Keratinocyte (primary cell): Measurements from ENCODE around the gene HS3ST3A1. TPM values are rescaled to one million over a fixed set of nuclear protein-coding genes. Genes with fewer than 3 reads are reported as not detected.

Experiments
- DNase-seq: peaks from one replicate; pipeline ENCODE4 v3.0.0-alpha.2; 2011; ENCODE audit warnings: low read depth, missing footprints, low spot score
- FAIRE-seq: peaks from 2 replicates; lab custom pipeline; 2011; peaks lifted over from hg19 to GRCh38; lab: Jason Lieb, UNC
- H2AFZ ChIP-seq: 2 replicates; pipeline ENCODE4 v1.6.0; 2012; ENCODE audit warnings: low read length, control low read depth, inconsistent platforms; ENCODE audit not compliant: control insufficient read depth
- H3K27ac ChIP-seq: 2 replicates; pipeline ENCODE4 v1.5.1; 2011; ENCODE audit warnings: low read length; ENCODE audit not compliant: control insufficient read depth, insufficient read depth
- H3K27me3 ChIP-seq: 3 replicates; pipeline ENCODE4 v1.6.0; 2011; ENCODE audit warnings: low read length; ENCODE audit not compliant: control insufficient read depth, insufficient read depth; ENCODE audit errors: extremely low read depth
- H3K36me3 ChIP-seq, 2 experiments: 2 replicates in 1 of 2; 3 replicates in 1 of 2; pipeline ENCODE4 v1.5.1; 2011; ENCODE audit warnings: low read length in 2 of 2, mild to moderate bottlenecking in 1 of 2; ENCODE audit not compliant: control insufficient read depth in 2 of 2, insufficient read depth in 2 of 2; ENCODE audit errors: extremely low read depth in 1 of 2
- H3K4me1 ChIP-seq: 3 replicates; pipeline ENCODE4 v1.5.1; 2011; ENCODE audit warnings: low read length; ENCODE audit not compliant: control insufficient read depth, insufficient read depth; ENCODE audit errors: extremely low read depth
- H3K4me2 ChIP-seq: 3 replicates; pipeline ENCODE4 v1.6.0; 2011; ENCODE audit warnings: low read depth, low read length; ENCODE audit not compliant: control insufficient read depth, insufficient read depth; ENCODE audit errors: extremely low read depth
- H3K4me3 ChIP-seq, 3 experiments: fragments of 200-600 bp in 1 of 3; sonication (generic) in 1 of 3; 2 replicates in 2 of 3; 3 replicates in 1 of 3; pipeline ENCODE4 v1.5.1; 2011 to 2016; ENCODE audit warnings: low read length in 3 of 3, mild to moderate bottlenecking in 3 of 3, control low read depth in 2 of 3, inconsistent platforms in 1 of 3, low read depth in 1 of 3, mixed read lengths in 1 of 3, mixed run types in 1 of 3, moderate library complexity in 1 of 3; ENCODE audit not compliant: control insufficient read depth in 2 of 3, insufficient read depth in 2 of 3; ENCODE audit errors: extremely low read depth in 1 of 3
- H3K79me2 ChIP-seq: 2 replicates; pipeline ENCODE4 v1.6.0; 2012; ENCODE audit warnings: low read length; ENCODE audit not compliant: control insufficient read depth, insufficient read depth
- H3K9ac ChIP-seq: 3 replicates; pipeline ENCODE4 v1.6.0; 2011; ENCODE audit warnings: low read length; ENCODE audit not compliant: control insufficient read depth, insufficient read depth; ENCODE audit errors: extremely low read depth
- H3K9me1 ChIP-seq: 3 replicates; pipeline ENCODE4 v1.6.0; 2011; ENCODE audit warnings: low read length; ENCODE audit not compliant: control insufficient read depth, insufficient read depth; ENCODE audit errors: extremely low read depth
- H3K9me3 ChIP-seq: 2 replicates; pipeline ENCODE4 v1.5.1; 2012; ENCODE audit warnings: low read depth, low read length; ENCODE audit not compliant: control insufficient read depth
- H4K20me1 ChIP-seq: 3 replicates; pipeline ENCODE4 v1.6.0; 2011; ENCODE audit warnings: low read length; ENCODE audit not compliant: control insufficient read depth, insufficient read depth; ENCODE audit errors: extremely low read depth
- CTCF ChIP-seq, 3 experiments: IDR thresholded peaks in 1 of 3; conservative IDR thresholded peaks in 1 of 3; optimal IDR thresholded peaks in 1 of 3; 2 replicates in 2 of 3; 3 replicates in 1 of 3; pipeline versions ENCODE3 to v1.5.1; 2011; ENCODE audit warnings: low read length in 3 of 3, mild to moderate bottlenecking in 3 of 3, moderate library complexity in 2 of 3, control low read depth in 1 of 3, inconsistent platforms in 1 of 3; ENCODE audit not compliant: insufficient read depth in 2 of 3; ENCODE audit errors: extremely low read depth in 1 of 3
- EZH2 ChIP-seq: IDR thresholded peaks from one replicate; pipeline ENCODE4 v1.6.1; 2012; ENCODE audit warnings: inconsistent platforms, mild to moderate bottlenecking, low read length, moderate library complexity
- dilution Hi-C: fragments of 300-500 bp; cut with MboI; formaldehyde crosslinking; loops from one replicate; pipeline ENCODE4 v1.7.0; 2020; ENCODE audit warnings: low sequenced_read_pairs; ENCODE audit not compliant: extremely low pct_ligation_motif_present
- polyA plus RNA-seq, 5 experiments: library from polyadenylated mRNA; depleted of rRNA in 3 of 5; stranded (reverse) in 3 of 5; stranded (forward) in 1 of 5; unstranded in 1 of 5; fragments of >200 nt; gene quantifications; 1 replicate in 1 of 5; 2 replicates in 3 of 5; 3 replicates in 1 of 5; pipeline versions ENCODE4 v1.2.1 to v1.2.3, GENCODE V29; 2011 to 2012; ENCODE audit warnings: missing spikeins in 2 of 5, low read depth in 1 of 5, low replicate concordance in 1 of 5

The HS3ST3A1 gene
- polyA plus RNA-seq, 1 donor (not counting 4 experiments of a cell fraction or from before 2014, with no cell fraction given), result 0.04 TPM

- Histone ChIP-seq H3K27me3 (no peaks in the 10 kb centered on the region), H3K4me1 (no peaks in the 10 kb centered on the region), H3K4me2 (no peak overlapping the region), H3K4me3 (no peak overlapping the region), H3K9ac (no peak overlapping the region), H2AFZ (no peak overlapping the region), H3K36me3 (no peaks in the 10 kb centered on the region), H3K9me1 (no peaks in the 10 kb centered on the region), H3K27ac (no peak overlapping the region), H3K9me3 (no peaks in the 10 kb centered on the region), H4K20me1 (no peaks in the 10 kb centered on the region), H3K79me2 (no peaks in the 10 kb centered on the region)
- FAIRE-seq (no peak), DNase-seq (no peak)
- TF ChIP-seq EZH2, result no peak
- no peak for TF ChIP-seq CTCF (optimal IDR thresholded peaks at IDR 0.05 in 1 of 3, IDR thresholded peaks at IDR 0.05 in 1 of 3, conservative IDR thresholded peaks at IDR 0.05 in 1 of 3; ENCODE audit: extremely low read depth in 1 of 3, insufficient read depth in 2 of 3, low read length in 3 of 3)
- dilution Hi-C loops, result no loop called here
Observed at GRCh38 chr17:13474073-13474800, 127.5 kb downstream of the HS3ST3A1 start.

GRCh38 chr17:13465678-13466077 lies 136.1 kb downstream of the HS3ST3A1 start:
- Histone ChIP-seq H3K27me3 (no peaks in the 10 kb centered on the region), H3K4me2 (no peak overlapping the region), H3K9me1 (no peaks in the 10 kb centered on the region), H3K4me3 (no peak overlapping the region), H3K36me3 (no peaks in the 10 kb centered on the region), H3K9ac (no peak overlapping the region), H3K9me3 (no peaks in the 10 kb centered on the region), H2AFZ (no peak overlapping the region), H3K27ac (no peak overlapping the region), H4K20me1 (no peaks in the 10 kb centered on the region), H3K79me2 (no peaks in the 10 kb centered on the region), H3K4me1 (no peaks in the 10 kb centered on the region)
- DNase-seq (no peak), FAIRE-seq (no peak)
- dilution Hi-C loops, result no loop called here
- TF ChIP-seq EZH2 (no peak), CTCF (optimal IDR thresholded peaks at IDR 0.05 in 1 of 3, IDR thresholded peaks at IDR 0.05 in 1 of 3, conservative IDR thresholded peaks at IDR 0.05 in 1 of 3; ENCODE audit: extremely low read depth in 1 of 3, insufficient read depth in 2 of 3, low read length in 3 of 3) (no peak)
